ENCODE data around the gene SSC4D. TPM values are rescaled to one million over a fixed set of nuclear protein-coding genes. Genes with fewer than 3 reads are reported as not detected.

Gene SSC4D
- total and polyA plus RNA-seq, 9 of the 15 experiments (the other 6 are each of a cell fraction or from before 2014, with no cell fraction given), result 0.06 to 1.1 (median 0.85) TPM; not detected in 1

GRCh38 chr7:76372984-76373833 is 36.3 kb downstream of the SSC4D start (continued):
- TF ChIP-seq ZNF592 (IDR thresholded peaks at IDR 0.05) (peak; percentile 98), ATF4 (CRISPR knock-in tag; IDR thresholded peaks at IDR 0.05) (no peak), YY1 (IDR thresholded peaks at IDR 0.05; ENCODE audit: borderline replicate concordance in 1 of 3, control insufficient read depth in 1 of 3, extremely low read depth in 1 of 3, insufficient read depth in 3 of 3, insufficient read length in 1 of 3, insufficient replicate concordance in 2 of 3, low read depth in 1 of 3, low read length in 2 of 3) (peak in 2 of 3 experiments; percentile 19 to 72), ZFPM2 (CRISPR knock-in tag; IDR thresholded peaks at IDR 0.05) (no peak), KDM2B (CRISPR knock-in tag; IDR thresholded peaks at IDR 0.05) (no peak), SMAD1 (IDR thresholded peaks at IDR 0.05; ENCODE audit: low read depth, low read length, partially characterized antibody) (peak; percentile 31), MLLT1 (IDR thresholded peaks at IDR 0.05) (peak; percentile 85 to 86), ZNF408 (CRISPR knock-in tag; IDR thresholded peaks at IDR 0.05; ENCODE audit: low read depth) (no peak), L3MBTL2 (IDR thresholded peaks at IDR 0.05) (peak; percentile 72), MED1 (CRISPR knock-in tag; IDR thresholded peaks at IDR 0.05; ENCODE audit: borderline replicate concordance) (no peak), ETV1 (tag; conservative IDR thresholded peaks at IDR 0.05; ENCODE audit: low read depth) (no peak), AFF1 (IDR thresholded peaks at IDR 0.05; ENCODE audit: low read depth in 1 of 2, partially characterized antibody in 2 of 2) (peak in 1 of 2 experiments; percentile 62), HMG20A (CRISPR knock-in tag; conservative IDR thresholded peaks at IDR 0.05) (no peak), SNAPC5 (CRISPR knock-in tag; IDR thresholded peaks at IDR 0.05) (no peak), CEBPB (tag; IDR thresholded peaks at IDR 0.05) (peak; percentile 84)

Data from K562 (cell line).